Adrenal gland (tissue), 12 donors: Measurements from ENCODE around the gene KRTAP10-7. TPM values are rescaled to one million over a fixed set of nuclear protein-coding genes. Genes with fewer than 3 reads are reported as not detected.
A peak's percentile ranks its signal among the peaks of the same experiment; 100 is the strongest.

Experiments used
- DNase-seq, 7 donors: peaks; one replicate each; pipeline ENCODE4 v3.0.0-alpha.2; 2019 to 2020
- H3K27ac ChIP-seq, 5 donors: fragments of 200-600 bp; sonication (generic) in 4 of 5; 1 replicate in 3 of 5; 2 replicates in 2 of 5; pipeline versions ENCODE4 v1.5.1 to v1.8.0; 2016 to 2020; ENCODE audit warnings: mild to moderate bottlenecking in 1 of 5
- H3K27me3 ChIP-seq: fragments of 200-600 bp; 2 replicates; pipeline ENCODE4 v1.8.0; 2021
- H3K36me3 ChIP-seq, 2 donors: fragments of 200-600 bp; replicated peaks in 1 of 2; 1 replicate in 1 of 2; 2 replicates in 1 of 2; pipeline versions ENCODE4 v1.5.1 to v1.8.0; 2018 to 2022
- H3K4me1 ChIP-seq, 2 donors: fragments of 200-600 bp; replicated peaks in 1 of 2; 1 replicate in 1 of 2; 2 replicates in 1 of 2; pipeline versions ENCODE4 v1.5.1 to v1.8.0; 2018 to 2021
- H3K4me3 ChIP-seq, 4 donors: fragments of 200-600 bp; sonication (generic) in 3 of 4; one replicate each; pipeline ENCODE4 v1.5.1; 2016 to 2018
- H3K9me3 ChIP-seq, 3 donors: fragments of 200-600 bp; sonication (generic) in 1 of 3; replicated peaks in 1 of 3; 1 replicate in 2 of 3; 2 replicates in 1 of 3; pipeline versions ENCODE4 v1.5.1 to v1.8.0; 2016 to 2021
- CTCF ChIP-seq, 6 experiments: fragments of 450-650 bp in 4 of 6; fragments of 200-600 bp in 2 of 6; sonication (generic) in 1 of 6; IDR thresholded peaks; 1 replicate in 5 of 6; 2 replicates in 1 of 6; pipeline versions ENCODE4 v1.5.1 to v1.8.0; 2016 to 2021; ENCODE audit warnings: antibody characterized with exemption in 6 of 6, mild to moderate bottlenecking in 2 of 6, moderate library complexity in 1 of 6
- POLR2A ChIP-seq, 2 donors: fragments of 450-650 bp; IDR thresholded peaks; one replicate each; pipeline ENCODE4 v1.6.1; 2017; ENCODE audit warnings: antibody characterized with exemption in 2 of 2, mild to moderate bottlenecking in 2 of 2, moderate library complexity in 1 of 2
- WGBS, 4 donors: extraction: QIAGEN DNeasy Blood & Tissue Kit in 2 of 4; methylation state at CpG; one replicate each; pipeline versions ENCODE4 v1.1.5 to v1.1.7; 2013 to 2017; 5-methylcytosine and 5-hydroxymethylcytosine counted together
- intact Hi-C, 2 donors: fragments of 100-400 bp; cut with DNase I; formaldehyde crosslinking; loops; one replicate each; pipeline versions ENCODE4 v1.14.1 to v1.15.0; 2022 to 2023
- polyA plus RNA-seq, 3 donors: library from polyadenylated mRNA; stranded (reverse); fragments of 200-250 nt in 2 of 3; fragments of 350-450 nt in 1 of 3; fragmentation: Illumina TruSeq in 1 of 3; extraction: RNeasy Lipid Tissue Mini Kit (QIAGEN cat#74804) in 1 of 3; gene quantifications; one replicate each; pipeline ENCODE4 v1.2.3, GENCODE V29; 2013 to 2014
- total RNA-seq, 9 donors: library from RNA; depleted of rRNA in 4 of 9; stranded (reverse); fragments of >200 nt in 4 of 9; fragments of 120-200 nt in 1 of 9; fragmentation: NEBNext Ultra II Directional in 1 of 9; extraction: Animal tissue kit (Norgen Biotek cat#: 25700) in 1 of 9; gene quantifications; one replicate each; pipeline versions ENCODE4 v1.1.0 to v1.2.4, GENCODE V29; 2013 to 2023
- donor health status: healthy with polysubstance abuse.
- donor health status: Bipolar disorder and iron deficiency.
- donor health status: DM: yes; HTN: yes; CAD: no.
- donor health status: DM: no; HTN: no; CAD: no.
- donor health status: DM: no; HTN: no; CAD: no.
- donor health status: DM: yes; HTN: yes; CAD: no.

KRTAP10-7 gene
- total and polyA plus RNA-seq, 12 donors, result not detected

GRCh38 chr21:44648557-44649311 lies 48.3 kb downstream of the KRTAP10-7 start:
- H3K9me3 ChIP-seq, result no peaks in the 10 kb centered on the region
- no peaks in the 10 kb centered on the region for H3K36me3 ChIP-seq
- H3K27ac ChIP-seq, result no peak overlapping the region
- H3K4me1 ChIP-seq, result no peaks in the 10 kb centered on the region
- DNase-seq, result no peak
- no peak overlapping the region for H3K4me3 ChIP-seq
- TF ChIP-seq CTCF (IDR thresholded peaks at IDR 0.05), result no peak
- no peak for TF ChIP-seq POLR2A (IDR thresholded peaks at IDR 0.05)
- WGBS, 4 donors, result 75 to 87% (median 81%) methylated on average over 6 to 33 of the region's 33 CpGs
- no peaks in the 10 kb centered on the region for H3K27me3 ChIP-seq
- intact Hi-C loops, result no loop called here

GRCh38 chr21:44649521-44650100 lies 49.2 kb downstream of the KRTAP10-7 start:
- H3K4me3 ChIP-seq, result no peak overlapping the region
- peak in 1 of 7 donors; percentile 6 for DNase-seq
- intact Hi-C loops, result no loop called here
- 81 to 93% (median 86%) methylated on average over 8 to 18 of the region's 18 CpGs for WGBS, 4 donors
- H3K4me1 ChIP-seq, result no peaks in the 10 kb centered on the region
- H3K36me3 ChIP-seq, result no peaks in the 10 kb centered on the region
- H3K9me3 ChIP-seq, result no peaks in the 10 kb centered on the region
- TF ChIP-seq POLR2A (IDR thresholded peaks at IDR 0.05), result no peak
- no peak for TF ChIP-seq CTCF (IDR thresholded peaks at IDR 0.05)
- H3K27me3 ChIP-seq, result no peaks in the 10 kb centered on the region
- H3K27ac ChIP-seq, result no peak overlapping the region

- Histone ChIP-seq H3K27me3 (no peaks in the 10 kb centered on the region), H3K4me3 (no peak overlapping the region), H3K9me3 (no peaks in the 10 kb centered on the region), H3K27ac (no peak overlapping the region), H3K4me1 (no peaks in the 10 kb centered on the region), H3K36me3 (no peaks in the 10 kb centered on the region)
- DNase-seq, result no peak
- WGBS, 4 donors, result 84 to 88% (median 86%) methylated on average over 14 to 20 of the region's 20 CpGs
- intact Hi-C loops, result no loop called here
- TF ChIP-seq POLR2A (IDR thresholded peaks at IDR 0.05), result no peak
- no peak for TF ChIP-seq CTCF (IDR thresholded peaks at IDR 0.05)
Measured at GRCh38 chr21:44650265-44650972, 50.0 kb downstream of the KRTAP10-7 start.

- Histone ChIP-seq H3K4me3 (no peak overlapping the region), H3K4me1 (no peaks in the 10 kb centered on the region), H3K36me3 (no peaks in the 10 kb centered on the region), H3K27me3 (no peaks in the 10 kb centered on the region), H3K9me3 (no peaks in the 10 kb centered on the region), H3K27ac (no peak overlapping the region)
- TF ChIP-seq CTCF (IDR thresholded peaks at IDR 0.05) (no peak), POLR2A (IDR thresholded peaks at IDR 0.05) (no peak)
- DNase-seq, result no peak
- intact Hi-C loops, result no loop called here
- WGBS, 4 donors, result 83 to 95% (median 89%) methylated on average over 10 to 12 of the region's 12 CpGs
Measured at GRCh38 chr21:44650973-44651675, 50.7 kb downstream of the KRTAP10-7 start.
